Ectodermal cell (in vitro differentiated cells): ENCODE data around the gene PRMT6. TPM values are rescaled to one million over a fixed set of nuclear protein-coding genes. Genes with fewer than 3 reads are reported as not detected.
"Not testable (repeated sequence)": the region's sequence is repeated elsewhere in the genome, so short reads cannot be mapped to it uniquely, and the experiment has no call there.

ENCODE experiments used
- H3K27ac ChIP-seq: 2 replicates; pipeline ENCODE4 v1.7.0; 2013; ENCODE audit warnings: mild to moderate bottlenecking, low read depth, low read length; ENCODE audit not compliant: insufficient read depth, poor library complexity, severe bottlenecking
- H3K27me3 ChIP-seq: 2 replicates; pipeline ENCODE4 v1.7.0; 2013; ENCODE audit warnings: mild to moderate bottlenecking, low read length; ENCODE audit not compliant: insufficient read depth, control insufficient read depth, poor library complexity, severe bottlenecking
- H3K36me3 ChIP-seq: one replicate; pipeline ENCODE4 v1.7.0; 2013; ENCODE audit warnings: low read length; ENCODE audit not compliant: control insufficient read depth, insufficient read depth
- H3K4me1 ChIP-seq: one replicate; pipeline ENCODE4 v1.7.0; 2013; ENCODE audit warnings: low read length; ENCODE audit not compliant: control insufficient read depth, insufficient read depth
- H3K4me3 ChIP-seq: 2 replicates; pipeline ENCODE4 v1.7.0; 2013; ENCODE audit warnings: low read depth, low read length, control low read depth; ENCODE audit not compliant: insufficient read depth
- H3K9me3 ChIP-seq: 2 replicates; pipeline ENCODE4 v1.7.0; 2013; ENCODE audit warnings: mild to moderate bottlenecking, low read length, moderate library complexity; ENCODE audit not compliant: control insufficient read depth
- WGBS, 2 experiments: methylation state at CpG; one replicate each; pipeline ENCODE4 v1.1.7; 2013; ENCODE audit warnings: missing lambda C conversion rate in 2 of 2; 5-methylcytosine and 5-hydroxymethylcytosine counted together
- polyA plus RNA-seq, 4 experiments: library from polyadenylated mRNA; stranded (reverse); fragments of 50-300 nt; gene quantifications; one replicate each; pipeline ENCODE4 v1.2.3, GENCODE V29; 2013

Gene PRMT6
- 36.5 TPM for polyA plus RNA-seq (2013, experiment 1 of 4)
- polyA plus RNA-seq (2013, experiment 2 of 4) = 43.2 TPM
- polyA plus RNA-seq (2013, experiment 3 of 4) = 33.3 TPM
- 35.1 TPM for polyA plus RNA-seq (2013, experiment 4 of 4)

DNA sequence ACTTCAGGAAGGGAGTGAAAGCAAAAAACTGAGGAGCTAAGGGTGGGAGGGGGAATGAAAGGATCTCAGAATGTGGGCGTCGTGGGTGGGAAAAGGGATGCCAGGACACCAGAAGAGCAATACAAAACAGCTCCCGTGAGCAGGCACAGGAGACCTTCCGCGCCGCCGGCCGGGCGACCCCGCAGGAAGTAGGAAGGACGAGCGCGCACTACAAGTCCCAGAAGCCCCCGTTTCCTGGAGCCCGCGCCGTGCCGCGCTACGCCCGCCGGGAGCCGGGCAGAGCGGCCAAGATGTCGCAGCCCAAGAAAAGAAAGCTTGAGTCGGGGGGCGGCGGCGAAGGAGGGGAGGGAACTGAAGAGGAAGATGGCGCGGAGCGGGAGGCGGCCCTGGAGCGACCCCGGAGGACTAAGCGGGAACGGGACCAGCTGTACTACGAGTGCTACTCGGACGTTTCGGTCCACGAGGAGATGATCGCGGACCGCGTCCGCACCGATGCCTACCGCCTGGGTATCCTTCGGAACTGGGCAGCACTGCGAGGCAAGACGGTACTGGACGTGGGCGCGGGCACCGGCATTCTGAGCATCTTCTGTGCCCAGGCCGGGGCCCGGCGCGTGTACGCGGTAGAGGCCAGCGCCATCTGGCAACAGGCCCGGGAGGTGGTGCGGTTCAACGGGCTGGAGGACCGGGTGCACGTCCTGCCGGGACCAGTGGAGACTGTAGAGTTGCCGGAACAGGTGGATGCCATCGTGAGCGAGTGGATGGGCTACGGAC lies at the start of gene PRMT6:
TSS of gene PRMT6 (plus strand) at position 249 of the 771 bp plus-strand sequence. CDS start at position 291, 42 bp downstream.
- H3K4me1 ChIP-seq = peaks cover 6% of the 10 kb centered on the region
- no peaks in the 10 kb centered on the region for H3K27me3 ChIP-seq
- 0 to 1% methylated on average over 73 of the region's 73 CpGs for WGBS, 2 experiments
- H3K9me3 ChIP-seq = no peaks in the 10 kb centered on the region
- H3K27ac ChIP-seq = peak within 1 kb of the TSS; percentile 55
- peak within 1 kb of the TSS; percentile 99 for H3K4me3 ChIP-seq
- H3K36me3 ChIP-seq = no peaks in the 10 kb centered on the region

DNA sequence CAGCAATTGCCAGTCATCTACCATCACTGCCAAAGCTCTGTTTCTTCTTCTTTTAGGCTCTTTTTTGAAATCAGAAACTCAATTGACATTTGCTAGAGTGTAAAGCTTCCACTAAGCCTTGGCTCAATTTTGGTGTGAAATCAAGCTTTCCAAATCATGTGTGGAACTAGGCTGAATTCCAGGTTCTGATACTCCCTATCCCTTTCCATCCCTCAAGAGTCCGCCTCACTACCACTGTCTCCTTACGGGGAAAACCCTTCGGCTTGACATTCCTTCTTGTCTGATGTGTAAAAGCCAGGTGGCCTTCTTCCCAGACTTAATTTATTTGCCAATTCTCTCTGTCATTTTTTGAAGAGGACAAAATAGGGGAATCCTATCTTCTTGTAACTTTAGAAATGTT lies 47.2 kb upstream of the PRMT6 start:
- Histone ChIP-seq H3K27me3 (no peaks in the 10 kb centered on the region), H3K4me1 (no peaks in the 10 kb centered on the region), H3K9me3 (no peaks in the 10 kb centered on the region), H3K27ac (no peak overlapping the region), H3K4me3 (no peak overlapping the region), H3K36me3 (no peaks in the 10 kb centered on the region)
- 95 to 97% methylated on average over 3 of the region's 3 CpGs for WGBS, 2 experiments

DNA sequence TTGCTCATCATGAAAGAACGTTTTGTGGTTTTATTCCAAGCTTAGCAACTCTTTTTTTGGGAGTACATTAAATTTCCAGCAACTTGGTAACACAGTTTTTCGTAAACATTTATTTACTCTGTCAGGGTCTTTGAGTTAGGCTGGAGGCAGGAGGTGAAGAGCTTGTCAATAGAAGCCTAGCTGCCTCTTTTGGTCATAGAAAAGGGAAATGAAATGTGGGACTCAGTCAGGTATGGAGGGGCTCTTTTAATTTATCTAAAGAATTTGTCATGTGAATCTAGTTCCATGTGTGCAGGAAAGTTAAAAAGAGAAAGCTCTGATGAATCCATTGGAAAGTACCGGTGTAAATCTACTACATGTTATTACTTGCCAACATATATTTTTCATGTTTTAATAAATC lies 45.9 kb upstream of the PRMT6 start:
- no peak overlapping the region for H3K27ac ChIP-seq
- 92% methylated on average over 3 of the region's 3 CpGs for WGBS, 2 experiments
- no peaks in the 10 kb centered on the region for H3K27me3 ChIP-seq
- H3K4me1 ChIP-seq = no peaks in the 10 kb centered on the region
- H3K4me3 ChIP-seq = no peak overlapping the region
- H3K9me3 ChIP-seq = no peaks in the 10 kb centered on the region
- no peaks in the 10 kb centered on the region for H3K36me3 ChIP-seq

DNA sequence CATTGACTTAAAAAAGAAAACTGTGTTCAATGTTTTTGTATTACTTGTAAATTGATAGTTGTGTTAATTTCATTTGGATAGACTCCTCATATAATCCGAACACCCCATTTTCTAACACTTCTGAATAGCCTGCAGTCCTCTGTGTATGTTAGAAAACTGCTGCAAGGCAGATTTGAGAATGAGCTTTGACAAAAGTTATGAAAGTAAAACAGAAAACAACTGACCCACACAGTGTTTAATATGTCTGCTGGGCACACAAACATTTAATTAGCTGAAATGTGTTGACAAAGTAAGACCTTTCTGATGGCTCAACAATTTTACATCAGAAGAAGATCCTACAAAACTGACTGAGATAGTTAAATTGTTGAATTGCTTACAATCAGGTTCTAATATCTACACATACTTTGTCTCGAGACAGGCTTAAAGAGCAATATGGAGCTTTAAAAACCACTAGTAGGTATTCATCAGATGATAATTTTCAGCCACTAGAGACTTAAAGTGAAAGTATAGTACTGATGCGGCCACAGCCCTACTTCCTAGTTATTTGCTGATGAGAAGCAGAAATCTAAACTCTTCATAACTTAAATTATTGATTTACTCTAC lies 40.0 kb upstream of the PRMT6 start:
- 86 to 96% methylated on average over 1 to 3 of the region's 3 CpGs for WGBS, 2 experiments
- Histone ChIP-seq H3K36me3 (no peaks in the 10 kb centered on the region), H3K4me1 (no peaks in the 10 kb centered on the region), H3K4me3 (no peak overlapping the region), H3K27me3 (no peaks in the 10 kb centered on the region), H3K27ac (no peak overlapping the region), H3K9me3 (no peaks in the 10 kb centered on the region)

DNA sequence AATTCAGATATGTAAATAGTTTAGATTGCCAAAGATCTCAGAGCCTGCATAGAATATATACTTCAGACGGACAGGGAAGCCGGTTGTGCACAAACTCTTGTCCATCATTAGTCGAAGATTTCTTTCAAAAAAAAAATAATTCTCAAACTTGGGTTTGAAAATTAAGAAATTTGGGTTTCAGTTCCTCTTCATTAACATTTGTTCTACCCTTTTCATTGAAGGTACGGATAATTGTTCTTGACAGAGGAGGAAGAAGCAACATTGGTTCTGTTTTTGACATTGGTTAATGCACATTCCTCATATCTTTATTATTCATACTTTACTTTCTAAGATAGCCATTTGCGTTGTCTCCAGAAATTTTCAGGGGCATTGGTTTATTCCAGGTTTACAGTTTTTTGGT lies 38.0 kb upstream of the PRMT6 start:
- Histone ChIP-seq H3K4me1 (no peaks in the 10 kb centered on the region), H3K36me3 (no peaks in the 10 kb centered on the region), H3K27me3 (no peaks in the 10 kb centered on the region), H3K9me3 (no peaks in the 10 kb centered on the region), H3K4me3 (no peak overlapping the region), H3K27ac (no peak overlapping the region)
- WGBS, 2 experiments = 96 to 97% methylated on average over 4 to 5 of the region's 5 CpGs

DNA sequence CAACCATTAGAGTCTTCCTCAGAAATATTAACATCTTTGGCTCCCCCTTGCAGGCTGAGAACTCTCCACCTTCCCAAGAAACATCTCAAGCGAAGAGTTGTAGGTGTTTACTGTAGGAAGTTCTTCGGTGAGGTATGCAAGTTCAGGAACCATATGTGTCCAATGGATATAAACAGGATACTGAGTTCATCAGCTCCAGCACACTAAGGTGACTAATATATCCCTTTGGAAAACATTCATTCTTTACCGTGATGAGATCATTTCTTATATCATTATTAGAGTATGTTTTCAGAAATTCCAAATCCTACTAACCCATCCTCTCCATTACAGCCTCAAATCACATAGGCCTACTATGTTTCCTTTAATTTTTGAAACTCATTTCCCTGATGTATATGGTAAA lies 37.3 kb upstream of the PRMT6 start:
- Histone ChIP-seq H3K9me3 (no peaks in the 10 kb centered on the region), H3K36me3 (no peaks in the 10 kb centered on the region), H3K4me3 (no peak overlapping the region), H3K4me1 (no peaks in the 10 kb centered on the region), H3K27ac (no peak overlapping the region), H3K27me3 (no peaks in the 10 kb centered on the region)
- 75 to 100% methylated on average over 1 of the region's 3 CpGs for WGBS, 2 experiments

DNA sequence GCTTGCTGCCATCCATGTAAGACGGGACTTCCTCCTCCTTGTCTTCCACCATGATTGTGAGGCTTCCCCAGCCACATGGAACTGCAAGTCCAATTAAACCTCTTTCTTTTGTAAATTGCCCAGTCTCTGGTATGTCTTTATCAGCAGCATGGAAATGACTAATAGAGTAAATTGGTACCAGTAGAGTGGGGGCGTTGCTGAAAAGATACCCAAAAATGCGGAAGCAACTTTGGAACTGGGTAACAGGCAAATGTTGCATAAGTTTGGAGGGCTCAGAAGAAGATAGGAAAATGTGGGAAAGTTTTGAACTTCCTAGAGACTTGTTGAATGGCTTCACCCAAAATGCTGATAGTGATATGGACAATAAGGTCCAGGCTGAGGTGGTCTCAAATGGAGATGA lies 17.6 kb upstream of the PRMT6 start:
- H3K9me3 ChIP-seq, H3K4me1 ChIP-seq, H3K36me3 ChIP-seq, H3K27ac ChIP-seq, H3K27me3 ChIP-seq, H3K4me3 ChIP-seq: not testable (repeated sequence)
- 93 to 96% methylated on average over 3 of the region's 3 CpGs for WGBS, 2 experiments

DNA sequence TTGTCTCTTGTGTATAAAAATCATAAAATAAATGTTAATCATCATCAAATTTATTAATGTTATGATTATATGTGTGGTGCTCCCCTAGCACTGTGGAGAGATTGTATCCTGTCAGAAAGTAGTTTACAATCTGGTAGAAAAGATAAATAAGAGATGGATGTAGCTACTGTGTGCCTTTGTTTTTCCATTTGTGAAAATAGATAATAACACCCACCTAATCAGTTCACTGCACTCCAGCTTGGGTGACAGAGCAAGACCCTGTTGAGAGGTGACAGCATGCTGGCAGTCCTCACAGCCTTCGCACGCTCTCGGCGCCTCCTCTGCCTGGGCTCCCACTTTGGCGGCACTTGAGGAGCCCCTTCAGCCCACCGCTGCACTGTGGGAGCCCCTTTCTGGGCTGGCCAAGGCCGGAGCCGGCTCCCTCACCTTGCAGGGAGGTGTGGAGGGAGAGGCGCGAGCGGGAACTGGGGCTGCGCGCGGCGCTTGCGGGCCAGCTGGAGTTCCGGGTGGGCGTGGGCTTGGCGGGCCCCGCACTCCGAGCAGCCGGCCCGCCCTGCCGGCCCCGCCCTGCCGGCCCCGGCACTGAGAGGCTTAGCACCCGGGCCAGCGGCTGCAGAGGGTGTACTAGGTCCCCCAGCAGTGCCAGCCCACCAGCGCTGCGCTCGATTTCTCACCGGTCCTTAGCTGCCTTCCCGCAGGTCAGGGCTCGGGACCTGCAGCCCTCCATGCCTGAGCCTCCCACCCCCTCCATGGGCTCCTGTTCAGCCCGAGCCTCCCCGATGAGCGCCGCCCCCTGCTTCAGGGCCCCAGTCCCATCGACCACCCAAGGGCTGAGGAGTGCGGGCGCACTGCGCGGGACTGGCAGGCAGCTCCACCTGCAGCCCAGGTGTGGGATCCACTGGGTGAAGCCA lies 11.9 kb upstream of the PRMT6 start:
- not testable (repeated sequence) for H3K4me3 ChIP-seq, H3K36me3 ChIP-seq, H3K9me3 ChIP-seq, H3K27me3 ChIP-seq, H3K27ac ChIP-seq, H3K4me1 ChIP-seq
- 95 to 97% methylated on average over 44 of the region's 44 CpGs for WGBS, 2 experiments

DNA sequence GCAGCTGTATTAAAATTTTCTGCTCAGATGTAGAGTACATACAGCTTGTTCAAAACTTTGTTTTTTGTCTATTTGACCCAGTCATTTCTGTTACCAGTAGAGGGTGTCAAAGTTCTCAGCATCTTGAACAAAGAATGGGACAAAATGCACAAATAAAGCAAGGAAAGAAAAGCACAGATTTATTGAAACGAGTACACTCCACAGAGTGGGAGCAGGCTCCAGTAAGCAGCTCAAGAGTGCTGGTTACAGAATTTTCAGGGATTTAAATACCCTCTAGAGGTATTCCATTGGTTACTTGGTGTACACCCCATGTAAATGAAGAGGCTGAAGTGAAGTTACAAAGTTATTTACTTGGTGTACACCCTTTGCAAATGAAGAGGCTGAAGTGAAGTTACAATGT lies 8.9 kb upstream of the PRMT6 start:
- H3K27me3 ChIP-seq = no peaks in the 10 kb centered on the region
- no peak overlapping the region for H3K27ac ChIP-seq
- H3K9me3 ChIP-seq = no peaks in the 10 kb centered on the region
- H3K36me3 ChIP-seq = no peaks in the 10 kb centered on the region
- no peak overlapping the region for H3K4me3 ChIP-seq
- WGBS, 2 experiments = 92 to 93% methylated on average over 1 of the region's 1 CpG
- H3K4me1 ChIP-seq = no peaks in the 10 kb centered on the region

DNA sequence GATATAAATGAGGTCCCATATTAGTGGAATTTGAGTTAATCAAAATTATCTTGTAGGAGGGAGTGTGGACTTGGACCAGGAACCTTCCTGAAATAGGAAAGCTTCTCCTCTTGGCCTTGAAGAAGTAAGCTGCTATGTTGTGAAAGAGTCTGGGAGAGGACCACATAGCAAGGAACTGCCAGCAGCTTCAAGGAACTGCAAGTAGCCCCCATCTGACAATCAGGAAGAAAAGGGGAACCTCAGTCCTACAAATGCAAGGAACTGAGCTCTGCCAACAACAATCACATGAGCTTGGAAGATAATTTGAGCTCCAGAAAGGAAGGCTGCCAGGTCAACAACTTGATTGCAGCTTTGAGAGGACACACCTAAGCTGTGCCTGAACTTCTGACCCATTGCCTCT lies 8.2 kb upstream of the PRMT6 start:
- H3K4me3 ChIP-seq = no peak overlapping the region
- H3K9me3 ChIP-seq = no peaks in the 10 kb centered on the region
- no peak overlapping the region for H3K27ac ChIP-seq
- H3K36me3 ChIP-seq = no peaks in the 10 kb centered on the region
- no peaks in the 10 kb centered on the region for H3K4me1 ChIP-seq
- no peaks in the 10 kb centered on the region for H3K27me3 ChIP-seq
